NCI-H187 treated with DMSO at 0.1 percent for 48 hours (cell line): Measurements from ENCODE around the gene AKR1B1.

Experiments
- DNase-seq: peaks from one replicate; lab custom pipeline; 2025; lab: John Stamatoyannopoulos, UW

Gene AKR1B1

GRCh38 chr7:134469622-134470021, 10.7 kb upstream of the AKR1B1 start:
- DNase-seq = no peak

DNA sequence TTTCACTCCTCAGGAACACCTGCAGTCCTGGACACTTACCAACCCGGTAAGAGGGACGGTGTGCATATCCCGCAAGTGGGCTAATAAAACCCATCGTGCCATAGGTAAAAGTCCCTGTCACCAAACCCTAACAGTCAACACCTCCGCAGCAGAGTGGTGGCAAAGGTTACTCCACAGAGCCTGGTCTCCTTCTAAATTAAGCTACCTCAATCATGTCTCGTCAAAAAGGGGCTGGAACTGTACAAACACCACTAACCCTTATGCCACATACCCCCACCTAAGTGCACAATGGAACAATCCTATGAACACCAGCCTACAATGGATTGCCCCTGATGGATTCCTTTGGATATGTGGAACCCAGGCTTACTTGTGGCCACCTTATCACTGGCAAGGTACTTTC, 9.6 kb upstream of the AKR1B1 start:
- no peak for DNase-seq

- DNase-seq = no peak
Measured at GRCh38 chr7:134468054-134468453, 9.2 kb upstream of the AKR1B1 start.

DNA sequence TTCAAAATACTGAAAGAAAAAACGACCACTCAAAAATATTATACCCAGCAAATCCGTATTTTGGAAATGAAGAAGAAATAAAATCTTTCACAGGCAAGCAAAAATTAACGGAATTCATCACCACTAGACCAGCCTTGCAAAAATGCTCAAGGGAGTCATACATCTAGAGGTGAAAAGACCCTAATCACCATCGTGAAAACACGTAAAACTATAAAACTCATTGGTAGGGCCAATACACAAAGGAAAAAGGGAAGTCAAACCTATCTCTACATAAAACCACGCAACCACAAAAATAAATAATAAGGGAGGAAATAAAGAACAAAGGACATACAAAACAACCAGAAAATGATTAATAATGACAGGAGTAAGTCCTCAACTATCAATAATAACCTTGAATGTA, 6.6 kb upstream of the AKR1B1 start:
- no peak for DNase-seq

GRCh38 chr7:134464496-134464895, 5.6 kb upstream of the AKR1B1 start:
- no peak for DNase-seq

DNA sequence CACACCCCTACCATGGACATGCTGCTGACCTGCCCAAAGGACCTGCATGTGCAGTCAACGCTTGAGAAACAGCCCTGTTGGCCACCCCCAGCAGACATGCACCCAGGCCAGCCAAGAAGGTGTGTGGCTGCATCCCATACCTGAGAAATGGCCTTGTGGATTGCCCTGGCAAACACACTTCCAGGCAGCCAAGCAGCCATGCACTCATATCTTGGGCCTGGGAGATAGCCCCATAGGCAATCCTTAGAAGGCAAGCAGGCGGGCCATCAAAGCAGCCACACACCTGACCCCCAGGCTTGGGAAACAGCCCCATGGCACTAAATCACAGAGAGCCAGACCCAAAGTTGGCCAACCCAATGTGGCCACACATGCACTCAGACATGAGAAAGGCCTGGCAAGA, 4.9 kb upstream of the AKR1B1 start:
- no peak for DNase-seq

DNA sequence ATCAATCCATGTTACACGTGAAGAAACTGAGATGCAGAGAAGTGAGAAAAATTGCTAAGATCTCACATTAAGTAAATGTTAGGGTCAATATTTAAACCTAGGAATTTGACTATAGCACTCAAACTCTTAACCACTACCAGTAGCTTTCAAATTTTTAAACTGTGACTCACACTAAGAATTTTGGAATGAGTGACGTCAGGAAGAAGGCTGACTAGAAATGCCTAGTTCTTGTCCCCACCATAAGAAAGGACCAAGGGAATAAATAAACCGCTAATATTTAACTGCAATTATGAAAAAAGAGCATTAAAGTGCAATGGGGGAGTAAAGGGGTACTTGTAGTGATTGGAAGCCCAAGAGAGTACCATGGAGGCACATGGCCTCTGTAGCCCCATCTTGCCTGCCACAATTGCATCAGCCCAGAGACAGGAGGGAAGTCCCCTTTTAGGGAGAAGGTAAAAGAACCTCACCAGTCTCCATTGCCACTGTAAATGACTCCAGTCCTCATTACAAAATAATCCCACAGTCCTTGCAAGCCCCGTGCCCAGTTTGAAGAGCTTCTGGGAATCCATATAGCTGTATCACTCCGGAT, 3.5 kb upstream of the AKR1B1 start:
- DNase-seq = no peak

- no peak for DNase-seq
Measured at GRCh38 chr7:134461916-134462315, 3.0 kb upstream of the AKR1B1 start.

GRCh38 chr7:134459981-134460380, 1.1 kb upstream of the AKR1B1 start:
- DNase-seq = no peak

DNA sequence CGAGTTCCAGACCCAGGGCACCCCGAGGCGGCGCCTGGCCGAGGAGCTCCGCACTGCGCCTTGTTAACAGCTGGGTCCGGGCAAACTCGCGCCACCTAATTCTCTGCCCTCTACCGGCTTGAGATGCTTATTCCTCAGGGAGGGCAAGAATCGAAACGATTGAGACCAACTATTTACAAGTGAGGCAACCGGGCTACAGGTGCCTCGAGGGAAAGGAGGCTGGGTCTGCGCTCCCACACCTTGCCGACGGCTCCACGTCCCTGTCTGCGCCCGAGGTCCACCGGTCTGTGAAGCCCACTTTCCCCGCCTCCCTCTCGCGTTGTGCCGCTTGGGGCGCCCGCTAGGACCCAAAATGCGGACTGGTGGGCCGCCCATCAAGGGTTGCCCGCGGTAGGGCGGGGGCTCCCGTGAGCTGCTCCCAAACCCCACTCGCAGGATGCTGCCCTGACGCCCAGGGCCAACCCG, 527 bp downstream of the AKR1B1 start:
- no peak for DNase-seq

- DNase-seq = no peak
Measured at GRCh38 chr7:134457210-134457609, 1.7 kb downstream of the AKR1B1 start.

DNA sequence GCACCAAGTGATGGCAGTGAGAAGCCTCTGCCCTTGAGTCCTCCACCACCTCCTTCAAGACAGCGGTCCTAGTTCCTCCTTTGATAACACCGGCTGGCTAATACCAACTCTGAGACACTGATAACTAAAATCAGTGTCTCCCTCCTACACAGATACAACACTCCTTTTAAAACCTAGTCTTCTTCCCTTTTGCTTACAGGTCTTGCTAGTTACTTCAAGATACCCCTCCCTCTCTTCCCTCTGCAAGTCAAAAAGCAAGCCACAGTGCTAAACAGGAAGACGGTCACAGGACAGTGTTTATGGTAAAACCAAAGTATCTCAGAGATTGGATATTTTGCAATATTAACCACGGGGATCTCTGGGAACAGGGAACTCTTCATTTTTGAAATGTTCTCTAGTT, 4.6 kb downstream of the AKR1B1 start:
- DNase-seq = no peak

GRCh38 chr7:134453518-134453917, 5.4 kb downstream of the AKR1B1 start:
- no peak for DNase-seq

GRCh38 chr7:134452991-134453473, 5.9 kb downstream of the AKR1B1 start:
- DNase-seq = no peak

- DNase-seq = no peak
Measured at GRCh38 chr7:134452419-134452838, 6.5 kb downstream of the AKR1B1 start.

DNA sequence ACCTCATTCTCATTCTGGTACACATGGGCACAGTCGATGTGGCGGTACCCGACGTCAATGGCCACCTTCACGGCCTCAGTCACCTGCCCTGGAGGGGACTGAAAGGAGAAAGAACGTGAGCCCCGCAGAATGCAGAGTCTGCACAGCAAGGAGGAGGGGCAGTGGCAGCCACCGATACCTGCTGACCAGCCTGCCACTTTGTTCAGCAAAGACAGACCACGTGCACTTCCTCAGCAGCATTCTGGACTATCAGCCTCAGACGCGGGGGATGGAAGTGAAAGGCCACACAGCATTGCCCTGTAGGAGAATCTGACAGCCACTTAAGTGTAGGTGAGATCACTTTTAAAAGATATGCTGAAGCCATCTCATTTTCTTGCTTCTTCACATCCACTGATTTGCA, 7.2 kb downstream of the AKR1B1 start:
- DNase-seq = no peak

DNA sequence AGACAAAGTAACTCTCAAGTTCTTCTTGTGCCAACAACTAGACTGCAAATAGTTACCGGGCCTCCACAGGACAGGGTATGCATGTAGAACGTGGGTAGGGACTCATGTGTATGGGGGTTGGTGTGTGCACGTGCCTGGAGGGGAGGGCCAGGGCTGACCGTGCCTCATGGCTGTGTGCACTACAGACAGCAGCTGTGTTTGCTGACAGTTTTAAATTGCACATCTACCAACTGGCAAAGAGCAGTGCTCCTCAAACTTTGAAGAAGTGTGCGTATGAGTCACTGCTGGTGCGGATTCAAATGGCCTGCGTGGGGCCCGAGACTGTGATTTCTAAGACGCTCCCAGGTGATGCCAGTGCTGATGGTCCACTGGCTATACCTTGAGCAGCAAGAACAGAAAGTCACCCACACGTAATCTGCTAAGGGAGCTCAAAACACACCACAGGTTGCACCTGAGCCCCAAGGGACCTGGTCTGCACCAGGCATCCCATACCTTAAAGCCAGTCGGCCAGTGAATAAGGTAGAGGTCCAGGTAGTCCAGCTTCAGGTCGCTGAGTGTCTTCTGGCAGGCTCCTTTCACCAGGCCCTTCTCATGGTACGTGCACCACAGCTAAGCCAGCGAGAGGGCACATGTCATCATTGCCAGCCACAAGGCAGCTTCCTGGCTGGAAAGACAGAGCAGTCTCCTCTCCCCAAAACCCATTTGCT, 8.5 kb downstream of the AKR1B1 start:
- DNase-seq = no peak

- no peak for DNase-seq
Measured at GRCh38 chr7:134449680-134450079, 9.2 kb downstream of the AKR1B1 start.

- no peak for DNase-seq
Measured at GRCh38 chr7:134448356-134449229, 10.3 kb downstream of the AKR1B1 start.

- no peak for DNase-seq
Measured at GRCh38 chr7:134447383-134447782, 11.5 kb downstream of the AKR1B1 start.

DNA sequence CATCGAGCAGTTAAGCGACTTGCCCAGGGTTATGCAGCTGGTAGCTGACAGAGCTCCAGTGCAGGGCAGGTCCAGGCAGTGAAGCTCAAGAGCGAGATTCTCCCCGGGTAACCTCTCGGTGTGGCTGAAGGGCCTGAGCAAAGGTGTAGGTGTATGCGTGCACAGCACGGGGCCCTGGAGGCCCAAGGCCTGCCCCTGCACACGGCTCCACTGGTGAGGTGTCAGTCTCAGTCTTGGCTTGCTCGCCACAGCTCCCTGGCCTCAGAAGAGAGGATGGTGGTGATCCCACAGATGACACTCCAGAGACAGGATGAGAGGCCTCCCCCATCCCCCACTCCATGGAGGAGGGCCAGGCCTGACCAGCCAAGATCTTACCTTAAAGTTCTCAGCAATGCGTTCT, 12.0 kb downstream of the AKR1B1 start:
- no peak for DNase-seq

DNA sequence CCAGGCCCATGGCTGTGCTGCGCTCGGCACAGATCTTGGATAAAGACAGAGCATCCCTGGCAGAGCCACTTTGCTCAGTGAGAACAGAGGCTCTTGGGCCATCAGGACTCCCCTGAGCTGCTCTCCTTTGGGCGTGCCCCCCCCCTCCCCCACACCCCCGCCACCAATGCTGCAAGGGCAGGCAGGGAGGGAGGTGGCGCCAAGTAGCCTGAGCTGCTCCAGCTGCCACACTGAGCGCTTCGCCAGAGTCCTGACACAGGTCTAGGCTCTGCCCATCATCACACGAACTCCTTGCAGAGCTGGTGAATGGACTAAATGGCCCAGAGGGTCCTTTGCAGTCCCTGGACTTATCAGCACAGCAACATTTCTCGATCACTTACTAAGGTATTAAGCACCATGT, 12.5 kb downstream of the AKR1B1 start:
- no peak for DNase-seq

GRCh38 chr7:134444961-134445315, 14.0 kb downstream of the AKR1B1 start:
- no peak for DNase-seq
